Tibial artery (tissue), 4 donors: ENCODE measurements around the gene ORC6.

ENCODE experiments used
- DNase-seq, 2 donors: peaks; one replicate each; pipeline ENCODE4 v3.0.0-alpha.2; 2019
- H3K27ac ChIP-seq, 2 donors: fragments of 200-600 bp; sonication (generic) in 1 of 2; 1 replicate in 1 of 2; 2 replicates in 1 of 2; pipeline ENCODE4 v1.5.1; 2018 to 2019; ENCODE audit warnings: mild to moderate bottlenecking in 1 of 2
- H3K27me3 ChIP-seq, 2 donors: fragments of 200-600 bp; sonication (generic) in 1 of 2; one replicate each; pipeline versions ENCODE4 v1.5.1 to v1.6.0; 2016 to 2019
- H3K36me3 ChIP-seq, 3 donors: fragments of 200-600 bp; sonication (generic) in 2 of 3; one replicate each; pipeline ENCODE4 v1.5.1; 2016 to 2019; ENCODE audit warnings: mild to moderate bottlenecking in 2 of 3
- H3K4me1 ChIP-seq, 4 donors: fragments of 200-600 bp; sonication (generic) in 2 of 4; 1 replicate in 3 of 4; 2 replicates in 1 of 4; pipeline ENCODE4 v1.5.1; 2016 to 2019
- H3K4me3 ChIP-seq, 2 donors: fragments of 200-600 bp; sonication (generic) in 1 of 2; 1 replicate in 1 of 2; 2 replicates in 1 of 2; pipeline ENCODE4 v1.5.1; 2018 to 2019; ENCODE audit warnings: mild to moderate bottlenecking in 2 of 2
- H3K9me3 ChIP-seq, 3 donors: fragments of 200-600 bp; sonication (generic) in 1 of 3; one replicate each; pipeline ENCODE4 v1.5.1; 2016 to 2019
- intact Hi-C: fragments of 100-400 bp; cut with DNase I; formaldehyde crosslinking; loops from one replicate; pipeline ENCODE4 v1.15.0; 2023; ENCODE audit warnings: low total_unique reads
- TF ChIP-seq, protein P1 (sequence below), 2 experiments: fragments of 200-600 bp in 1 of 2; fragments of 450-650 bp in 1 of 2; IDR thresholded peaks; one replicate each; pipeline ENCODE4 v1.5.1; 2017 to 2019; ENCODE audit warnings: antibody characterized with exemption in 2 of 2, mild to moderate bottlenecking in 1 of 2, moderate library complexity in 1 of 2

ORC6 gene

GRCh38 chr16:46687486-46687885 lies 2.0 kb upstream of the ORC6 start:
- Histone ChIP-seq H3K27me3 (no peaks in the 10 kb centered on the region), H3K36me3 (no peaks in the 10 kb centered on the region), H3K9me3 (no peaks in the 10 kb centered on the region), H3K4me1 (peaks cover 9 to 38% (median 28%) of the 10 kb centered on the region in 4 donors), H3K27ac (no peak overlapping the region), H3K4me3 (peak overlapping the region in 1 of 2 donors; percentile 75)
- TF ChIP-seq, protein P1, sequence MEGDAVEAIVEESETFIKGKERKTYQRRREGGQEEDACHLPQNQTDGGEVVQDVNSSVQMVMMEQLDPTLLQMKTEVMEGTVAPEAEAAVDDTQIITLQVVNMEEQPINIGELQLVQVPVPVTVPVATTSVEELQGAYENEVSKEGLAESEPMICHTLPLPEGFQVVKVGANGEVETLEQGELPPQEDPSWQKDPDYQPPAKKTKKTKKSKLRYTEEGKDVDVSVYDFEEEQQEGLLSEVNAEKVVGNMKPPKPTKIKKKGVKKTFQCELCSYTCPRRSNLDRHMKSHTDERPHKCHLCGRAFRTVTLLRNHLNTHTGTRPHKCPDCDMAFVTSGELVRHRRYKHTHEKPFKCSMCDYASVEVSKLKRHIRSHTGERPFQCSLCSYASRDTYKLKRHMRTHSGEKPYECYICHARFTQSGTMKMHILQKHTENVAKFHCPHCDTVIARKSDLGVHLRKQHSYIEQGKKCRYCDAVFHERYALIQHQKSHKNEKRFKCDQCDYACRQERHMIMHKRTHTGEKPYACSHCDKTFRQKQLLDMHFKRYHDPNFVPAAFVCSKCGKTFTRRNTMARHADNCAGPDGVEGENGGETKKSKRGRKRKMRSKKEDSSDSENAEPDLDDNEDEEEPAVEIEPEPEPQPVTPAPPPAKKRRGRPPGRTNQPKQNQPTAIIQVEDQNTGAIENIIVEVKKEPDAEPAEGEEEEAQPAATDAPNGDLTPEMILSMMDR (IDR thresholded peaks at IDR 0.05), result no peak
- DNase-seq, result no peak
- intact Hi-C loops, result loop anchor here (5.0 kb wide), 2 partner anchors 145 to 195 kb away; partner anchors contain the start of genes C16orf87 and GPT2

DNA sequence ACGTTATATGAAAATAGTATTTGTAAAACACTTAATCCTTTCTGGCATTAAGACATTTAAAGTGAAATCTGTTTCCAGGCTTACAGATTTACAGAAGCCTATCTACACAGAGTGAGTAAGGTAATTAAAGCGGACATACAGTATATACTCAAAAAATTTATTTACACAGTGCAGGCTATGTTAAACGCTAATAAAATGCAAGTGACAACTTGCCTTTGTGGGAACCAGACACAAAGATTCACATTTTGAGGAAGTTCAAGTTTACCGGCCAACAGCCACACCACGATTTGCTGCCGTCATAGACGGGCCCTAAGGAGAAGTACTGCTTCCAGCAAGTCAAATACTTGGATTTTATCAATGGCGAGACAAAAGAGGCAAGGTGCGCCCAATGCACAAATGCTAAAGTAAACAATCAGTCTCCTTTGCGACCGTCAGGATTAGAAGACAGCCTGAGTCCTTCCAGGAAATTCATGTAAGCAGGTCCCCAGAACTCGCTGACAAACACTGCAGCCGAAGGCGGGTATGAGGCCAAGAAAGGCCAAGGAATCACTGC lies 1.3 kb upstream of the ORC6 start:
- Histone ChIP-seq H3K27me3 (no peaks in the 10 kb centered on the region), H3K4me3 (peak overlapping the region; percentile 75 to 78), H3K36me3 (no peaks in the 10 kb centered on the region), H3K4me1 (peaks cover 9 to 38% (median 28%) of the 10 kb centered on the region in 4 donors), H3K9me3 (no peaks in the 10 kb centered on the region), H3K27ac (peak overlapping the region; percentile 89 to 92)
- intact Hi-C loops, result loop anchor here (5.0 kb wide), 2 partner anchors 144 to 194 kb away; partner anchors contain the start of genes C16orf87 and GPT2
- TF ChIP-seq, protein P1 (IDR thresholded peaks at IDR 0.05), result no peak
- peak in 1 of 2 donors; percentile 44 for DNase-seq

GRCh38 chr16:46688654-46689364 lies 650 bp upstream of the ORC6 start, which contains the start of gene VPS35:
Gene VPS35, minus strand, starts transcription at chr16:46689178. Its CDS starts 45 bp downstream, at chr16:46689133.
- peak; percentile 99 to 100 for DNase-seq
- intact Hi-C loops, result loop anchor here (5.0 kb wide), 2 partner anchors 143 to 193 kb away; partner anchors contain the start of genes C16orf87 and GPT2
- H3K9me3 ChIP-seq, result no peaks in the 10 kb centered on the region
- TF ChIP-seq, protein P1 (IDR thresholded peaks at IDR 0.05), result no peak
- H3K4me3 ChIP-seq, result peak within 1 kb of the TSS; percentile 75 to 78
- no peaks in the 10 kb centered on the region for H3K27me3 ChIP-seq
- H3K36me3 ChIP-seq, result no peaks in the 10 kb centered on the region
- peak within 1 kb of the TSS; percentile 89 to 92 for H3K27ac ChIP-seq
- H3K4me1 ChIP-seq, result peaks cover 9 to 37% (median 28%) of the 10 kb centered on the region in 4 donors

DNA sequence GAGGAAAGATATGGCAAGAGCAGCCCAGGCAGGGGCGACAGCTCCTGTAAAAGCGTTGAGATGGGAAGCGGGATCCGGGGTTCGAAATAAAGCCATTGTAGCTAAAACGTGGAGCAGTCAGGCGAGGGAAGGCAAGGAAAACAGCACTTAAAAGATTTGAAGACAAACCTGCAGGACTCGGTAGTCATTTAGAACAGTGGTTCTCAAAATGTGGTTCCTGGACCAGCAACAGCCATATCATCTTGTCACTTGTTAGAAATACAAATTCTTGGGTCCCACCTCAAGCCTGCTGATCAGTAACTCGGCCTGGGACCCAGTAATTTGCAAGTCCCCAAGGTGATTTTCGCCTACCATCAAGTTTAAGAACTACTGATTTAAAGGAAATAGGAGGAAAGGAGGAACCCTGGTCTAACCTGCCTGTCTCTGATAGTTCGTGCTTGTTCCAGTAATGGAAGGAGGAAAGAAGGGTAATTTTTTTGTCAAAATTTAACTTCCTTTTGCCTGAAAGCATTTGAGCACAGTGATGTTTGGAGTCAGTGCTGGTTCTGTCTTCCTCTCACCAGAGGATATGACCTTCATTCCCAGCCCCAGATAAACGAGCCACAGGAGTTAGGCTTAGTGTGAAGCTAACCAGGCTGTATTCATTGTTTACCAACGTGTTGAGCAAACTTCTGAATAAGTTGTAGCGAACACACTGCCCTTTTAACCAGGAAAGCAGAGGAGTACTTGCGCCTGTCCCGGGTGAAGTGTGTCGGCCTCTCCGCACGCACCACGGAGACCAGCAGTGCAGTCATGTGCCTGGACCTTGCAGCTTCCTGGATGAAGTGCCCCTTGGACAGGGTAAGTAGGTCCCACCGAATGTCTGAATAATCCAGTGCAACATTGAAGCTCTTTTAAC lies 1.1 kb downstream of the ORC6 start:
- Histone ChIP-seq H3K4me3 (peak overlapping the region; percentile 75 to 78), H3K4me1 (peaks cover 9 to 31% (median 28%) of the 10 kb centered on the region in 4 donors), H3K27ac (peak overlapping the region in 1 of 2 donors; percentile 92), H3K27me3 (no peaks in the 10 kb centered on the region), H3K36me3 (no peaks in the 10 kb centered on the region), H3K9me3 (no peaks in the 10 kb centered on the region)
- intact Hi-C loops, result no loop called here
- no peak for DNase-seq
- TF ChIP-seq, protein P1 (IDR thresholded peaks at IDR 0.05), result no peak

DNA sequence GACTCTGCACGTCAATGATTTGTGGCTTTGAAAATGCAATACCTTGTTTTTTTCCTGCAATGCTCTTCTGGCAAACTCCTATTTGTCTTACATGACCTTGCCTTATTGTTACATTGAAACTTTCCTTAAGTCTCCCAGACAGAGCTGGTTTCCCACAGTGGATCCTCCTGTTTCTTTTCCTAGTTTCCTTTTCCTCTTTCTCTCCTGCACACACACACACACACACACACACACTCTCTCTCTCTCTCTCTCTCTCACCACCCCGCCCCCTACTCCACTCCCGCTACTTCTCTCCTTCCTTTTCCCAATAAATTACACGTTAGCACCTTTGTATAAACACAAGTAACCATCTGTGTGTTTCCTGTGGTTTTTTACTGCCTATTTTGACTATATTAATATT lies 2.3 kb downstream of the ORC6 start:
- no peaks in the 10 kb centered on the region for H3K9me3 ChIP-seq
- H3K4me1 ChIP-seq, result peaks cover 9 to 27% (median 26%) of the 10 kb centered on the region in 4 donors
- DNase-seq, result no peak
- no peak overlapping the region for H3K27ac ChIP-seq
- no peaks in the 10 kb centered on the region for H3K36me3 ChIP-seq
- TF ChIP-seq, protein P1 (IDR thresholded peaks at IDR 0.05), result no peak
- no peaks in the 10 kb centered on the region for H3K27me3 ChIP-seq
- no peak overlapping the region for H3K4me3 ChIP-seq
- intact Hi-C loops, result no loop called here
